Mesendoderm (in vitro differentiated cells): Measurements from ENCODE around the gene CNOT6L.

Experiments used
- DNase-seq: peaks from one replicate; pipeline ENCODE4 v3.0.0; 2013
- H2AK5ac ChIP-seq: 2 replicates; pipeline ENCODE4 v1.6.1; 2013; ENCODE audit warnings: low read length, inconsistent platforms
- H2BK120ac ChIP-seq: 2 replicates; pipeline ENCODE4 v1.6.1; 2013; ENCODE audit warnings: low read depth, mild to moderate bottlenecking, low read length, moderate library complexity, mixed read lengths
- H2BK15ac ChIP-seq: replicated peaks from 2 replicates; pipeline ENCODE4 v1.6.1; 2013; ENCODE audit warnings: low read depth, mild to moderate bottlenecking, moderate library complexity
- H2BK5ac ChIP-seq: 2 replicates; pipeline ENCODE4 v1.6.1; 2013; ENCODE audit warnings: low read length, inconsistent platforms
- H3K18ac ChIP-seq: 2 replicates; pipeline ENCODE4 v1.6.1; 2013; ENCODE audit warnings: mild to moderate bottlenecking, low read length, mixed read lengths
- H3K23ac ChIP-seq: one replicate; pipeline ENCODE4 v1.6.1; 2013; ENCODE audit warnings: low read length
- H3K27ac ChIP-seq: 2 replicates; pipeline ENCODE4 v1.5.1; 2013; ENCODE audit warnings: low read depth, mild to moderate bottlenecking, inconsistent platforms, low read length, moderate library complexity
- H3K27me3 ChIP-seq: 2 replicates; pipeline ENCODE4 v1.6.1; 2013; ENCODE audit warnings: low read length, control low read depth, mild to moderate bottlenecking, inconsistent platforms; ENCODE audit not compliant: insufficient read depth, poor library complexity
- H3K36me3 ChIP-seq: 2 replicates; pipeline ENCODE4 v1.6.1; 2013; ENCODE audit warnings: low read length, inconsistent platforms; ENCODE audit not compliant: control insufficient read depth, insufficient read depth
- H3K4ac ChIP-seq: one replicate; pipeline ENCODE4 v1.6.1; 2013; ENCODE audit warnings: low read depth, mild to moderate bottlenecking, low read length, moderate library complexity
- H3K4me1 ChIP-seq: 2 replicates; pipeline ENCODE4 v1.6.1; 2013; ENCODE audit warnings: low read depth, low read length, inconsistent platforms; ENCODE audit not compliant: control insufficient read depth
- H3K4me2 ChIP-seq: 2 replicates; pipeline ENCODE4 v1.6.1; 2013; ENCODE audit warnings: low read length
- H3K4me3 ChIP-seq: 2 replicates; pipeline ENCODE4 v1.5.1; 2013; ENCODE audit warnings: mild to moderate bottlenecking, low read length
- H3K56ac ChIP-seq: one replicate; pipeline ENCODE4 v1.6.1; 2013; ENCODE audit warnings: low read length
- H3K79me1 ChIP-seq: 2 replicates; pipeline ENCODE4 v1.6.1; 2013; ENCODE audit warnings: low read length, inconsistent platforms
- H3K79me2 ChIP-seq: 2 replicates; pipeline ENCODE4 v1.6.1; 2013; ENCODE audit warnings: mild to moderate bottlenecking, low read length; ENCODE audit not compliant: control insufficient read depth, insufficient read depth
- H3K9ac ChIP-seq: 2 replicates; pipeline ENCODE4 v1.6.1; 2013; ENCODE audit warnings: low read length, inconsistent platforms
- H4K5ac ChIP-seq: one replicate; pipeline ENCODE4 v1.6.1; 2013; ENCODE audit warnings: low read length
- H4K8ac ChIP-seq: one replicate; pipeline ENCODE4 v1.6.1; 2013; ENCODE audit warnings: low read depth, mild to moderate bottlenecking, control low read depth, low read length, moderate library complexity
- WGBS: extraction: QIAGEN DNeasy Blood & Tissue Kit; methylation state at CpG from one replicate; pipeline ENCODE4 v1.1.7; 2013; ENCODE audit warnings: low lambda C conversion rate, missing lambda C conversion rate; ENCODE audit not compliant: insufficient coverage; ENCODE audit errors: extremely low coverage; 5-methylcytosine and 5-hydroxymethylcytosine counted together

The CNOT6L gene

GRCh38 chr4:77815636-77816035 lies 3.5 kb downstream of the CNOT6L start:
- no peak overlapping the region for H2BK120ac ChIP-seq
- H3K23ac ChIP-seq: no peak overlapping the region
- no peak overlapping the region for H2BK15ac ChIP-seq
- H3K18ac ChIP-seq: no peak overlapping the region
- H3K36me3 ChIP-seq: no peaks in the 10 kb centered on the region
- no peak overlapping the region for H3K4ac ChIP-seq
- no peak overlapping the region for H3K4me3 ChIP-seq
- no peak overlapping the region for H3K27ac ChIP-seq
- no peak for DNase-seq
- H3K4me1 ChIP-seq: peaks cover 3% of the 10 kb centered on the region
- no peak overlapping the region for H3K56ac ChIP-seq
- no peak overlapping the region for H2AK5ac ChIP-seq
- H3K27me3 ChIP-seq: no peaks in the 10 kb centered on the region
- H3K4me2 ChIP-seq: no peak overlapping the region
- no peak overlapping the region for H3K9ac ChIP-seq
- peaks cover 2% of the 10 kb centered on the region for H3K79me1 ChIP-seq
- H3K79me2 ChIP-seq: no peaks in the 10 kb centered on the region
- H4K5ac ChIP-seq: no peak overlapping the region
- no peak overlapping the region for H2BK5ac ChIP-seq
- no peak overlapping the region for H4K8ac ChIP-seq

DNA sequence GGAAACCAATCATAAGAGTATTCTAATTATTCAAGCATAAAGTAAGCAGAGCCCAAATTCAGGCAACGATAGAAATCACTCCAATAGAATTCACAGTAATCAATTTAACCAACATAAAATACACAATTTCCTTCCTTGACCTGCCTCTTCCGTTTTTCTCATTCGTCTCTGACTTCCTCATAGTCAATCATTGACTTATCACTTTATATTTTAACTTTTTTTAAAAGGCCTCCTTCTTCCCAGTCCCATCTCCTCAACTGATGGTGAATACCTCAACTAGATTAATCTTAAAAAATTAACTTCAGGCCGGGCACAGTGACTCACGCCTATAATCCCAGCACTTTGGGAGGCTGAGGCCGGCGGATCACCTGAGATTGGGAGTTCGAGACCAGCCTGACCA lies 13.3 kb downstream of the CNOT6L start:
- Histone ChIP-seq H3K4ac (no peak overlapping the region), H2BK5ac (no peak overlapping the region), H3K27me3 (no peaks in the 10 kb centered on the region), H3K4me3 (no peak overlapping the region), H2BK120ac (no peak overlapping the region), H2AK5ac (no peak overlapping the region), H3K23ac (no peak overlapping the region), H3K27ac (no peak overlapping the region), H2BK15ac (no peak overlapping the region), H3K56ac (no peak overlapping the region), H3K4me2 (no peak overlapping the region), H3K9ac (no peak overlapping the region), H3K36me3 (no peaks in the 10 kb centered on the region), H3K79me1 (no peaks in the 10 kb centered on the region), H3K18ac (no peak overlapping the region), H4K5ac (no peak overlapping the region), H4K8ac (no peak overlapping the region), H3K4me1 (peaks cover 2% of the 10 kb centered on the region), H3K79me2 (no peaks in the 10 kb centered on the region)
- DNase-seq: no peak
- no CpG with 5 or more reads among the region's 8 CpGs for WGBS

DNA sequence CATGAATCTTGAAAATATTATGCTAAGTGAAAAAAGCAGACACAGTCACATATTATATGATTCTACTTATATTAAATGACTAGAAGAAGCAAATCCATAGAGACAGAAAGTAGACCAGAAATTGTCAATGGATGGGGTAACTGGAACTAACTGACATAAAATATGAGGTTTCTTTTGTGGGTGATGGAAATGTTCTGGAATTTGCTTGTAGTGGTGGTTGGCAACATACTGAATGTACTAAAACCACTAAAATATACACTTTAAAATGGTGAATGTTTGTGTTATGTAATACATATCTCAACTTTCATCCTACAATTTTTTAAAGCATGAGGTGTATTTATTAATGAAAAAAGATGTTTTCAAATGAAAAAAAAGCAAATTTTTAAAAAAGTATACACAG lies 14.7 kb downstream of the CNOT6L start:
- no peak overlapping the region for H4K8ac ChIP-seq
- no peak overlapping the region for H3K18ac ChIP-seq
- no peak for DNase-seq
- no peak overlapping the region for H2BK5ac ChIP-seq
- H3K36me3 ChIP-seq: no peaks in the 10 kb centered on the region
- H3K4me3 ChIP-seq: no peak overlapping the region
- no peak overlapping the region for H3K4ac ChIP-seq
- no peaks in the 10 kb centered on the region for H3K27me3 ChIP-seq
- H3K27ac ChIP-seq: no peak overlapping the region
- H3K23ac ChIP-seq: no peak overlapping the region
- no peak overlapping the region for H2AK5ac ChIP-seq
- no peaks in the 10 kb centered on the region for H3K79me1 ChIP-seq
- H3K4me1 ChIP-seq: peaks cover 2% of the 10 kb centered on the region
- H3K9ac ChIP-seq: no peak overlapping the region
- H3K56ac ChIP-seq: no peak overlapping the region
- H4K5ac ChIP-seq: no peak overlapping the region
- no peak overlapping the region for H2BK120ac ChIP-seq
- H3K4me2 ChIP-seq: no peak overlapping the region
- H3K79me2 ChIP-seq: no peaks in the 10 kb centered on the region
- H2BK15ac ChIP-seq: no peak overlapping the region

GRCh38 chr4:77802402-77802801 lies 16.8 kb downstream of the CNOT6L start:
- Histone ChIP-seq H3K23ac (no peak overlapping the region), H3K27me3 (no peaks in the 10 kb centered on the region), H2BK5ac (no peak overlapping the region), H4K8ac (no peak overlapping the region), H2BK120ac (no peak overlapping the region), H3K36me3 (no peaks in the 10 kb centered on the region), H3K4me2 (no peak overlapping the region), H3K4me3 (no peak overlapping the region), H3K79me1 (peaks cover 2% of the 10 kb centered on the region), H3K9ac (no peak overlapping the region), H4K5ac (no peak overlapping the region), H3K4me1 (peaks cover 2% of the 10 kb centered on the region), H3K4ac (no peak overlapping the region), H3K27ac (no peak overlapping the region), H3K79me2 (no peaks in the 10 kb centered on the region), H3K56ac (no peak overlapping the region), H2BK15ac (no peak overlapping the region), H2AK5ac (no peak overlapping the region), H3K18ac (no peak overlapping the region)
- no peak for DNase-seq

DNA sequence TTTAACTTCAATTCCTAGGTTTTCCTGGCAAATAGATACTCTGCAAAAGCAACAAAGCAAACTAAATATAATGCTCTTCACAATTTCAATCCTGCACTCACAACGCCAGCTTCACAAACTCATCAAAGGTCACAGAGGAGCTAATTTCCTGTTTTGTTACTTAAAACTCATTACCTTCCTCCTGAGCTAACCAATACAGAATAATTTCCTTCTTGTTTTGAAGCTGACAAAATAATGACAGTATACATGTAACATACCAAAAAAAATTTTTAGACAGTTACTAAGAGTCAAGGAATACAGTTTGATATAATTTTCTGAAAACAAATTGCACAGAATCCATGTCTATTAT lies 17.9 kb downstream of the CNOT6L start:
- no peak for DNase-seq
- no peak overlapping the region for H4K8ac ChIP-seq
- H3K27ac ChIP-seq: no peak overlapping the region
- no peak overlapping the region for H2BK5ac ChIP-seq
- H3K36me3 ChIP-seq: no peaks in the 10 kb centered on the region
- no peak overlapping the region for H3K9ac ChIP-seq
- peaks cover 2% of the 10 kb centered on the region for H3K79me1 ChIP-seq
- H3K56ac ChIP-seq: no peak overlapping the region
- no peak overlapping the region for H2AK5ac ChIP-seq
- H3K79me2 ChIP-seq: no peaks in the 10 kb centered on the region
- no peak overlapping the region for H3K4me3 ChIP-seq
- no peak overlapping the region for H3K4ac ChIP-seq
- H3K23ac ChIP-seq: no peak overlapping the region
- no CpG with 5 or more reads among the region's 1 CpG for WGBS
- peaks cover 2% of the 10 kb centered on the region for H3K4me1 ChIP-seq
- H3K18ac ChIP-seq: no peak overlapping the region
- H2BK120ac ChIP-seq: no peak overlapping the region
- no peaks in the 10 kb centered on the region for H3K27me3 ChIP-seq
- no peak overlapping the region for H4K5ac ChIP-seq
- no peak overlapping the region for H3K4me2 ChIP-seq
- no peak overlapping the region for H2BK15ac ChIP-seq

DNA sequence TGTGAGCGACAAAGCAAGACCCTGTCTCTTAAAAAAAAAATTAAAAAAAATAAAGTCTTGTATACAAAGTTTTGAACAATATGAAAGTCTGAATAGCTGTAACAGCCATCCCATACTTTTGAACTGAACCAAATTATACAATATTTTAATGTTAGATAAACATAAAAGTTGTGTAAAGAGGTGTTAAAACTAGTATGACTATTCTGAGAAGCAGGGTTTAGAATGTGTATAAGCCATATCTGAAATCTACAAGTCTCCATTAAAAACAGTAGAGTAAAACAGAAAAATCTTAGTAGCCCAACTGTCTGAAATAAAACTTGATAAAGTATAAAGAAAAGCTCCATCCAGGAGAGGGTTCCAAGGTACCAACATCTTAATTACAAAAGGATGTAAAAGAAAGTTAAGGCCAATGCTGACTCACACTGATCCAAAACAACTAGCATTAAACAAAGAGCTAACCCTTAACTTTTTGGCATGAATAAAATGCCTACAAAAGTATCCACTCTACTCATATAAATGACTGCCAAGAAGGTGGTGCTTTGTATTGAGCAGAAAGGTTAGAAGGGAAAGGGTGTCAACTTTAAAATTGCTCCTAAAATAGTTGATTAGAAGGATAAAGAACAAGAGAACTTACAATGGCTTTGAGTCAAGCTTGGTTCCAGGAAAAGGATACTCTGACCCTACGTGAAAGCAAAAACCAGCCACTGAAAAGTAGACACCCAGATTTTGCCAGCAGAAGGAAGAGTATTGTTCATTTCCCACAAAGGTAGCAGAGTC lies 18.5 kb downstream of the CNOT6L start:
- Histone ChIP-seq H3K4me3 (no peak overlapping the region), H3K4ac (no peak overlapping the region), H2BK120ac (no peak overlapping the region), H3K56ac (no peak overlapping the region), H3K27ac (no peak overlapping the region), H4K5ac (no peak overlapping the region), H3K36me3 (no peaks in the 10 kb centered on the region), H2BK15ac (no peak overlapping the region), H3K23ac (no peak overlapping the region), H3K79me1 (peaks cover 2% of the 10 kb centered on the region), H3K18ac (no peak overlapping the region), H2AK5ac (no peak overlapping the region), H3K79me2 (no peaks in the 10 kb centered on the region), H2BK5ac (no peak overlapping the region), H4K8ac (no peak overlapping the region), H3K9ac (no peak overlapping the region), H3K27me3 (no peaks in the 10 kb centered on the region), H3K4me1 (peaks cover 2% of the 10 kb centered on the region), H3K4me2 (no peak overlapping the region)
- no peak for DNase-seq
- WGBS: no CpG with 5 or more reads among the region's 2 CpGs
